GM21723 (cell line): ENCODE results near the gene APC2.
"Not testable (repeated sequence)": the region's sequence is repeated elsewhere in the genome, so short reads cannot be mapped to it uniquely, and the experiment has no call there.

ENCODE experiments used
- ATAC-seq: cut with Tn5 transposase; IDR thresholded peaks from one replicate; pipeline ENCODE4 v1.9.1; 2021; ENCODE audit warnings: mild to moderate bottlenecking, moderate library complexity; ENCODE audit not compliant: unreplicated experiment

Gene APC2

DNA sequence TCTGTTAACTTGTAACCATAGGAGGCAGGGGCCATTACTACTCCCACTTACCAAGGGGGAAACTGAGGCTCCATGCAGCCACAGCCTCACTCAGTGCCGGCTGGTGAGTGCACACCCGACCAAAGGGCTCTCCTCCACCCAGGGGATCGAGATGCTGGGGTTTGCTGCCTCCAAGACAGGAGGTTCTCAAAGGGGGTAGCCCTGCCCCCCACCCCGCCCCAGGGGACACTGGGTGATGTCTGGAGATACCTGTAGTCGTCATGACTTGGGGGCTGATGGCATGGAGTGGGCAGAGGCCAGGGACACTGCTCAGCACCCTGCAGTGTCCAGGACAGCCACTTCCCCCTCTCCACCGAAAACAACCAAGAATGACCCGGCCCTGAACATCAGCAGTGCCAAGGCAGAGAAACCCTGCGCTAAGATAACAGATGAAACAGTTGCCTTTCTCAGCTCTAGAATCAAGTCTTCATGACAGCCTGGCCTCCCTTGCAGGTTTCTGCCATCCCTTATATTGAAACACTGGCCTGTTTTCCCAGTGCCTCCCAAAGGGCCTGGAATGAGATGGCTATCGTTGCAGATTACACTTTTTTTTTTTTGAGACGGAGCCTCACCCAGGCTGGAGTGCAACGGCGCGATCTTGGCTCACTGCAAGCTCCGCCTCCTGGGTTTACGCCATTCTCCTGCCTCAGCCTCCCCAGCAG is 44.3 kb downstream of the APC2 start:
- no peak for ATAC-seq

GRCh38 chr19:1495051-1495798 is 45.3 kb downstream of the APC2 start:
- no peak for ATAC-seq

GRCh38 chr19:1495799-1496713 is 46.1 kb downstream of the APC2 start:
- ATAC-seq: no peak

DNA sequence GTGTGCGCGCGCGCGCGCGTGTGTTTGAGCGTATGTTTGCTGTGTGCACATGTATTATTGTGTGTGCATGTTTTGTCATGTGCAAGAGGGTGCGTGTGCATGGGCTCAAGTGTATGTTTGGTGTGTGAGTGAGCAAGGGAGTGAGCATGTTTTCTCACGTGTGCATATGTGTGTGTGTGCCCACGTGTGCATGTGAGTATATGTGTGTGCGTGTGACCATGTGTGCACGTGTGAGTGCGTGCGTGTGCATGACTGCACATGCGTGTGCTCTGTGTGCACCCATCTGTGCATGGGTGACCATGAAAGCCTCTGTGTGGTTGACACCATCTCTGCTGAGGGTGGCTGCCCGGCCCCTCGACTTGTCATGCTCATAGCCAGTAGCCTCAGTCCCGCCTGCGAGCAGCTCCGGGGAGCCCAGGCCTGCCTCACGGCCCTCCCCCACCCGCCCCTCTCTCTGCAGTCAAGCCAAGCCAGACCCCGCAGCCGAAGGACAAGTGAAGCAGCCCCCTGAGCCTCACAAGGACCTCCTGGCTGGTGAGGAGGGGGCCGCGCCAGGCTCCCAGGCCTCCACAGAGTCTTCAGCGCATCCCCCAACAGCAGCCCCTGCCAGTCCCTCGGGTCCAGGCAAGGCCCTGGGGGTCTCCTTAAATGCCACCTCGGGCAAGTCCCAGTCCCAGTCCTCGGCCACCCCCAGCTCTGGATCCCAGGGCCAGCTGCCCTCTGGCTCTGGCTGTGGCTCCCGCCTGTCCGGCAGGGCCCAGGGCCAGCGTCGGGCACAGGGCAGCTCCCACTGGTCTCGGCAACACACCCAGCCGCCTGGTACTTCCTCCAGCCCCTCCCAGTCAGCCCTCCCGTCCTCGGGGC is 47.0 kb downstream of the APC2 start:
- ATAC-seq: no peak

- ATAC-seq: no peak
Measured at GRCh38 chr19:1497578-1498235, 47.8 kb downstream of the APC2 start.

GRCh38 chr19:1499231-1499630 is 49.3 kb downstream of the APC2 start:
- ATAC-seq: not testable (repeated sequence)

- ATAC-seq: no peak
Measured at GRCh38 chr19:1501200-1501595, 51.3 kb downstream of the APC2 start.

GRCh38 chr19:1502433-1503088 is 52.6 kb downstream of the APC2 start:
- no peak for ATAC-seq

- no peak for ATAC-seq
Measured at GRCh38 chr19:1503089-1503924, 53.4 kb downstream of the APC2 start.

DNA sequence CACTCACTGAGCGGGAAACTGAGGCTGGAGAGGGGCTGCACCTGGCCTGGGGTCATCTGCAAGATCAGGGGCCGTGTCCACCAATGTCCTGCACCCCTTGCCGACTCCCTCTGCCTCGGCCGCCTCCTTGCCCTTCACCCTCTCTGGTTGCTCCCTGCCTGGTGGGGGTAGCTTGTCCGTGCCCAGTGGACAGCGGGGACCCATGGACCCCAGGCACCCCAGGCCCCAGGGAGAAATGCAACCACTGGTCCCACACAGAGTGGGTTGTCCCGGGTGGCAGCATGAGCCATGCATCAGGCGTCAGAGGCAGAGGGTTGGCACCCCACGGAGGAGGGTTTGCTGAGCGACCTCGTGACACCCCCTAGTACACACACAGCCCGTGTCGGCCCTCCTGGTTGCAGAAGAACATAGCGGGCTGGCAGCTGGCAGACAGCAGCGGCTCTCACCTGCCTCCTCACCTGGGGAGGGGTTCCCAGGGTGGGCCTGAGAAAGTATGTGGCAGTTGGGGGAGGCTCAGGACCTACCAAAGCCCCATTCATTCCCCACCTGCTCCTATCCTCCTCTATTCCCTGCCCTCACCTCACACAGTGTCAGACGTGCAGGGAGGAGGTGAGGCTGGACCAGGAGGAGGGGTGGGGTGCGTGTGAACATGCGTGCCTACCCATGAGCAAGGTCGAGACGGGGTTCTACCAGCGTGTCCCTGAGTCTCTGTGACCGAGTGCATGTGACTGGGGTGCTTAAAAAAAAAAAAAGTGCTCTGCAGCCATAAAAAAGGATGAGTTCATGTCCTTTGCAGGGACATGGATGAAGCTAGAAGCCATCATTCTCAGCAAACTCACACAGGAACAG is 54.2 kb downstream of the APC2 start:
- no peak for ATAC-seq

- ATAC-seq: no peak
Measured at GRCh38 chr19:1505012-1505411, 55.1 kb downstream of the APC2 start.

DNA sequence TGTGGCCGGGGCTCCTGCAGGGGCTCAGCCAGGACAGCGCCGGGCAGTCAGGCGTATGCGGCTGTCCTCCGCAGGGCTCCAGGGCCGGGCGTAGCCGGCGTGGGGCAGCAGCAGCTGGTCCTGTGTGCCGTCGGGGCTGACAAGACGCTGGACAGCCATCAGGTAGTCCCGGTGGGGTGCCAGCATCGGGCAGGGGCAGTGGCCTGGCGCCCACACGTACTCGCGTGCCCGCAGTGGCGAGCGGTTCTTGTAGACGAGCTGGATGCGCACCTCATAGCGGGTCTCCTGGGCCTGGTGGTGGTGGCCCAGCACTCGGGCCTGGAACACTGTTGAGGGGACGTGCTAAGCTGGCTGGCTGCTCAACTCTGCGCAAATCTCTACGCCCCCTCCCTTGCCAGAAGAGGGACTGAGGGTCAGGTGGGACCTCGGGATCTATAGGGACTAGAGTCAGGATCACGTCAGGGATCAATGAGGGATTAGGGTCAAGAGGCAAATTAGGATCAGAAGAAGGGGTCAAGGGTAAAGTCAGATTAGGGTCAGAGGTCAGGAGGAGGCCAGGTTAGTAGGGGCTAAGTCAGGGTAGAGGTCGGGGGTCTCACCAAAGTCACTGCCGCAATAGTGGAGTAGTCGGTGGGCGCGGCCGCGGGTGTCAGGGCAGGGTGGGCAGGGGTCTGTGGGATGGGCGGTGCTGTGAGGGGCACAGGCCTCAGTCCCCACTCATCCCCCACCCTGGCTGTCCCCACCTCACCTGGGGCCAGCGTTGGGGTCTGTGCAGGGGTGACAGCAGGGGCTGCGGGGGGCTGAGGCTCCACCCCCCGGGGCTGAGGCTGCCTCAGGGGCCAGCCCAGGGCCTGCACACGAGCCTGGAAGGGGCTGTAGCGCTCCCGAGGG is 56.3 kb downstream of the APC2 start:
- no peak for ATAC-seq

DNA sequence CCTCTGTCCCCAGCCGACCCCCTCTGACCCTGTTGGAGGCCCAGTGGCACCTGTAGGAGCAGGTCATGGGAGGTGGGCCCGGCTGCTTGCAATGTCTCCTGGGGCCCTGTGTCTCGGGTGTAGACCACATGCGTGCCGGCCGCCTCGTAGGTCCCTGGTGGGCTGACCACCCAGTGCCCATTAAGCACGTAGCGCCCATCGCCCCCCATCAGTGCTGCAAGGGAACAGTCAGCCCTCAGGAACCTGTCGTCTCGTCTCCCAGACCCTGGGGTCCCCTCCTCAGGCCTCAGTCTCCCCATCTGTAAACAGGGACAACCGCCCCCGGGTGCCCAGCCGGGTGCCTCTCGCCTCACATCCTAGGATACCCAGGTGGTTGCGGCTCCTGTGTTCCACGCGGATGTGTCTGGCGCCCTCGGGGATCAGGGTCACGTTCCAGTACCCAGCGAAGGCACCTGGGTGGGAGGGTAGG is 57.3 kb downstream of the APC2 start:
- no peak for ATAC-seq

DNA sequence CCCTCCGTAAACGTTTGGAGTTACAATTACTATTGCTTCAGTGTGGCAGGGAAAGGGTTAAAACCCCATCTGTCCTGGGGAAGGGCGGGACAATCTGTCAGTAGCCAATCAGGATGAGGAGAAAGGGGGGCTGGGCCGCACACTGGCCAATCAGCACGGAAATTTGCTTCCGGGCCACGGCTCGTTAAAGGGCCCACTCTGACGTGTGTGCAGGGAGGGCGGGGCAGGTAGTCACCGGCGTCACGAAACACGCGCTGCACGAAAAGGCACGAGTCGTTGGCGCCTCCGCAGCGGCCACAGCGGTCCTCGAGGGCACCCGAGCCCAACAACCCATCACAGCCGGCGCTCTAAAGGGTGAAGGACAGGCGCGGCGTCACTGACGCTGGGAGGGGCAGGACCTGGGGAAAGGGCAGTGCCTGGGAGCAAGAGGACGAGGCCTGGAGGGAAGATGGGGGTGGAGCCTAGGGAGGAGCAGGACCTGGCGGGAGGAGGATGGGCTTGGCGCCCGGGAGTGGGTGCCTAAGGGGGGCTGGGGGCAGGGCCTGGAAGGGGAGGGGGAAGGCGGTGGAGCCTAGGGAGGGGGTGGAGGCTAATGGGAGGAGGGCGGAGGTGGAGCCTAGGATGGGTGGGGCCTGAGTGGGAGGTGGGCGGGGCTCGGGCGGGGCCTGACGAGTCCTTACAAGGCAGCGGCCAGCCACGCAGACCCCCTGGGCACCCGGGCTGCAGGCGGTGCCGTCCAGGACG is 58.0 kb downstream of the APC2 start:
- no peak for ATAC-seq

DNA sequence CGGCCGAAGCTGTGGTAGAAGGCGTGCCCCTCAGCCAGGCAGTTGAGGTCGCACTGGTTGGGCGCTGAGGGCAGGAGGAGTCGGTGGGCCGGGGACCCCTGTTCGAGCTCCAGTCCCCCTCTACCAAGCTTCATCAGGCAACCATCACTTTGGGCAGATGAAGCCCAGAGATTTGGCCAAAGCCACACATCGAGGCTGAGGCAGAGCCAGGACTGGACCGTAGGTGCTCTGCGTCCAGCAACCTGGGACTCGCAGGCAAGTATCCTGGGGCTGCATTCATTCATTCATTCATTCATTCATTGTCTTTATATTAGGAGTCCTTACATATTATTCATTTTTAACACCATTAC is 58.6 kb downstream of the APC2 start:
- no peak for ATAC-seq
